Measurements from ENCODE around the gene TSTD1.
A peak's percentile ranks its signal among the peaks of the same experiment; 100 is the strongest.

TSTD1 gene

GRCh38 chr1:161051219-161051618 lies 12.5 kb upstream of the TSTD1 start:
- Histone ChIP-seq H3K79me2 (ENCODE audit: low read length) (no peaks in the 10 kb centered on the region; the same call in 1 of the 2 replicates), H3K9me3 (ENCODE audit: insufficient read depth, low read length) (no peaks in the 10 kb centered on the region), H3K4me3 (ENCODE audit: low read length) (no peak overlapping the region), H4K20me1 (ENCODE audit: insufficient read depth, low read length) (no peaks in the 10 kb centered on the region), H3K4me1 (ENCODE audit: low read length) (peaks cover 19% of the 10 kb centered on the region), H3K9ac (ENCODE audit: low read length) (no peak overlapping the region), H3K27ac (ENCODE audit: low read length) (no peak overlapping the region), H3K36me3 (replicated peaks; ENCODE audit: low read depth, low read length) (peaks cover 79% of the 10 kb centered on the region), H3K4me2 (ENCODE audit: low read length) (no peak overlapping the region), H2AFZ (ENCODE audit: low read depth, low read length) (no peak overlapping the region), H3K27me3 (ENCODE audit: low read depth, low read length) (no peaks in the 10 kb centered on the region)
- no peak for TF ChIP-seq CTCF (IDR thresholded peaks at IDR 0.05; ENCODE audit: low read depth, low read length)
- no peak for TF ChIP-seq EZH2phosphoT487 (IDR thresholded peaks at IDR 0.05; ENCODE audit: low read depth)

GRCh38 chr1:161048949-161049722 lies 10.4 kb upstream of the TSTD1 start:
- H4K20me1 ChIP-seq (ENCODE audit: insufficient read depth, low read length) = peaks cover 5% of the 10 kb centered on the region; the same call in 1 of the 2 replicates
- H3K4me2 ChIP-seq (ENCODE audit: low read length) = no peak overlapping the region
- no peak overlapping the region for H3K4me3 ChIP-seq (ENCODE audit: low read length)
- peaks cover 64% of the 10 kb centered on the region for H3K36me3 ChIP-seq (replicated peaks; ENCODE audit: low read depth, low read length)
- TF ChIP-seq EZH2phosphoT487 (IDR thresholded peaks at IDR 0.05; ENCODE audit: low read depth) (no peak), CTCF (IDR thresholded peaks at IDR 0.05; ENCODE audit: low read depth, low read length) (no peak)
- no peaks in the 10 kb centered on the region for H3K9me3 ChIP-seq (ENCODE audit: insufficient read depth, low read length)
- H3K4me1 ChIP-seq (ENCODE audit: low read length) = peaks cover 26% of the 10 kb centered on the region
- peaks cover 16% of the 10 kb centered on the region for H3K79me2 ChIP-seq (ENCODE audit: low read length)
- H2AFZ ChIP-seq (ENCODE audit: low read depth, low read length) = no peak overlapping the region
- H3K27me3 ChIP-seq (ENCODE audit: low read depth, low read length) = no peaks in the 10 kb centered on the region
- H3K9ac ChIP-seq (ENCODE audit: low read length) = no peak overlapping the region
- no peak overlapping the region for H3K27ac ChIP-seq (ENCODE audit: low read length)

GRCh38 chr1:161047436-161048420 lies 9.0 kb upstream of the TSTD1 start:
- peak overlapping the region; percentile 84 for H3K4me2 ChIP-seq (ENCODE audit: low read length)
- H3K9ac ChIP-seq (ENCODE audit: low read length) = peak overlapping the region; percentile 27; the same call in 1 of the 2 replicates
- H3K36me3 ChIP-seq (replicated peaks; ENCODE audit: low read depth, low read length) = peaks cover 57% of the 10 kb centered on the region
- peak overlapping the region; percentile 91 for H3K27ac ChIP-seq (ENCODE audit: low read length)
- peaks cover 28% of the 10 kb centered on the region for H3K4me1 ChIP-seq (ENCODE audit: low read length)
- peak overlapping the region; percentile 81; the same call in 1 of the 2 replicates for H3K4me3 ChIP-seq (ENCODE audit: low read length)
- H2AFZ ChIP-seq (ENCODE audit: low read depth, low read length) = no peak overlapping the region
- H3K27me3 ChIP-seq (ENCODE audit: low read depth, low read length) = no peaks in the 10 kb centered on the region
- TF ChIP-seq EZH2phosphoT487 (IDR thresholded peaks at IDR 0.05; ENCODE audit: low read depth) (no peak), CTCF (IDR thresholded peaks at IDR 0.05; ENCODE audit: low read depth, low read length) (no peak)
- peaks cover 10% of the 10 kb centered on the region; the same call in 1 of the 2 replicates for H4K20me1 ChIP-seq (ENCODE audit: insufficient read depth, low read length)
- H3K79me2 ChIP-seq (ENCODE audit: low read length) = peaks cover 26% of the 10 kb centered on the region
- H3K9me3 ChIP-seq (ENCODE audit: insufficient read depth, low read length) = no peaks in the 10 kb centered on the region

All from OCI-LY3 (cell line).